Upper lobe of left lung (tissue), 6 donors: ENCODE measurements around the gene PCSK5. TPM values are rescaled to one million over a fixed set of nuclear protein-coding genes. Genes with fewer than 3 reads are reported as not detected.

ENCODE experiments used
- ATAC-seq, 2 donors: fragments of 200-7000 bp; cut with Tn5 transposase; one replicate each; pipeline ENCODE4 v1.9.1; 2022; ENCODE audit warnings: mild to moderate bottlenecking in 2 of 2, moderate library complexity in 2 of 2; ENCODE audit not compliant: low FRiP score in 2 of 2
- DNase-seq, 2 donors: peaks; one replicate each; pipeline ENCODE4 v3.0.0-alpha.2; 2019 to 2020
- H3K27ac ChIP-seq, 4 donors: fragments of 200-600 bp; sonication (generic); one replicate each; pipeline ENCODE4 v1.5.1; 2016 to 2019
- H3K27me3 ChIP-seq, 4 donors: fragments of 200-600 bp; sonication (generic); one replicate each; pipeline ENCODE4 v1.5.1; 2017 to 2019
- H3K36me3 ChIP-seq, 4 donors: fragments of 200-600 bp; sonication (generic); one replicate each; pipeline ENCODE4 v1.5.1; 2016 to 2019
- H3K4me1 ChIP-seq, 4 donors: fragments of 200-600 bp; sonication (generic); one replicate each; pipeline ENCODE4 v1.5.1; 2018 to 2019
- H3K4me3 ChIP-seq, 4 donors: fragments of 200-600 bp; sonication (generic); one replicate each; pipeline ENCODE4 v1.5.1; 2017 to 2019; ENCODE audit warnings: mild to moderate bottlenecking in 2 of 4, moderate library complexity in 1 of 4
- H3K9me3 ChIP-seq, 4 donors: fragments of 200-600 bp; sonication (generic); one replicate each; pipeline ENCODE4 v1.5.1; 2018 to 2019
- EP300 ChIP-seq, 4 donors: sonication (generic); formaldehyde crosslinking; IDR thresholded peaks; one replicate each; pipeline ENCODE4 v1.5.1; 2017; ENCODE audit warnings: antibody characterized with exemption in 4 of 4, control low read depth in 2 of 4
- POLR2A ChIP-seq, 4 donors: fragments of 450-650 bp; IDR thresholded peaks; one replicate each; pipeline ENCODE4 v1.5.1; 2016 to 2017; ENCODE audit warnings: antibody characterized with exemption in 4 of 4, mild to moderate bottlenecking in 2 of 4
- POLR2AphosphoS5 ChIP-seq, 2 donors: sonication (generic); formaldehyde crosslinking; IDR thresholded peaks; one replicate each; pipeline ENCODE4 v1.5.1; 2017; ENCODE audit warnings: antibody characterized with exemption in 2 of 2
- WGBS, 2 donors: methylation state at CpG; one replicate each; pipeline ENCODE4 v1.1.5; 2017 to 2018; 5-methylcytosine and 5-hydroxymethylcytosine counted together
- total RNA-seq, 6 donors: library from RNA; depleted of rRNA in 4 of 6; stranded (reverse); fragments of >200 nt in 4 of 6; gene quantifications; one replicate each; pipeline versions ENCODE4 v1.1.0 to v1.2.1, GENCODE V29; 2016 to 2021
- TF ChIP-seq, protein P1 (sequence below), 6 experiments: fragments of 450-650 bp in 4 of 6; fragments of 200-600 bp in 2 of 6; sonication (generic) in 2 of 6; IDR thresholded peaks; one replicate each; pipeline ENCODE4 v1.5.1; 2016 to 2019; ENCODE audit warnings: antibody characterized with exemption in 6 of 6
- donor health status: DM: no; HTN: no; CAD: no; lungs with moderate emphysema.
- donor health status: DM: no; HTN: yes; CAD: no; lungs with severe emphysema.

PCSK5 gene
- total RNA-seq, 6 donors from 2014 or later = 12.8 to 29.2 (median 18.3) TPM

DNA sequence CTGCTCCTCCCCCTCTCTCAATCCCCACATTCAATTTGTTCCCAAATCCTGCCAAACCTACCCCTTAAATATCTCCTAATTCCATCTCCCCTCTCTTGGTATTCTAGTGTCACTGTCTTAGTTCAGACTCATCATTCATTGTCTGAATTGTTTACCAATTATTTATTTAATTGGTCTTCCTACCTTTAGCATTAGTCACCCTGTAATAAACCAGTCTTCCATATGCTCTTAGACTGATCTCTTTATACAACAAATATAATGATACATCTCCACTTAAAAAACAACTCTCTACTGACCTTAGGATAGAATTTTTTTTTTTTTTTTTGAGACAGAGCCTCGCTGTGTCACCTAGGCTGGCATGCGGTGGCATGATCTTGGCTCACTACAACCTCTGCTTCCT, 452.4 kb downstream of the PCSK5 start:
- 92 to 93% methylated on average over 2 of the region's 2 CpGs for WGBS, 2 donors
- Histone ChIP-seq H3K4me1 (no peaks in the 10 kb centered on the region), H3K36me3 (no peaks in the 10 kb centered on the region), H3K27ac (no peak overlapping the region), H3K4me3 (no peak overlapping the region), H3K27me3 (no peaks in the 10 kb centered on the region), H3K9me3 (no peaks in the 10 kb centered on the region)
- ATAC-seq (no peak), DNase-seq (no peak)
- TF ChIP-seq POLR2AphosphoS5 (IDR thresholded peaks at IDR 0.05) (no peak), POLR2A (IDR thresholded peaks at IDR 0.05) (no peak), EP300 (IDR thresholded peaks at IDR 0.05) (no peak)
- TF ChIP-seq, protein P1, sequence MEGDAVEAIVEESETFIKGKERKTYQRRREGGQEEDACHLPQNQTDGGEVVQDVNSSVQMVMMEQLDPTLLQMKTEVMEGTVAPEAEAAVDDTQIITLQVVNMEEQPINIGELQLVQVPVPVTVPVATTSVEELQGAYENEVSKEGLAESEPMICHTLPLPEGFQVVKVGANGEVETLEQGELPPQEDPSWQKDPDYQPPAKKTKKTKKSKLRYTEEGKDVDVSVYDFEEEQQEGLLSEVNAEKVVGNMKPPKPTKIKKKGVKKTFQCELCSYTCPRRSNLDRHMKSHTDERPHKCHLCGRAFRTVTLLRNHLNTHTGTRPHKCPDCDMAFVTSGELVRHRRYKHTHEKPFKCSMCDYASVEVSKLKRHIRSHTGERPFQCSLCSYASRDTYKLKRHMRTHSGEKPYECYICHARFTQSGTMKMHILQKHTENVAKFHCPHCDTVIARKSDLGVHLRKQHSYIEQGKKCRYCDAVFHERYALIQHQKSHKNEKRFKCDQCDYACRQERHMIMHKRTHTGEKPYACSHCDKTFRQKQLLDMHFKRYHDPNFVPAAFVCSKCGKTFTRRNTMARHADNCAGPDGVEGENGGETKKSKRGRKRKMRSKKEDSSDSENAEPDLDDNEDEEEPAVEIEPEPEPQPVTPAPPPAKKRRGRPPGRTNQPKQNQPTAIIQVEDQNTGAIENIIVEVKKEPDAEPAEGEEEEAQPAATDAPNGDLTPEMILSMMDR (IDR thresholded peaks at IDR 0.05) = no peak

GRCh38 chr9:76349865-76350264, 459.4 kb downstream of the PCSK5 start:
- WGBS, 2 donors = 68 to 91% methylated on average over 1 of the region's 1 CpG
- TF ChIP-seq EP300 (IDR thresholded peaks at IDR 0.05) (no peak), POLR2A (IDR thresholded peaks at IDR 0.05) (no peak), POLR2AphosphoS5 (IDR thresholded peaks at IDR 0.05) (no peak)
- TF ChIP-seq, protein P1 (IDR thresholded peaks at IDR 0.05) = no peak
- DNase-seq (no peak), ATAC-seq (no peak)
- H3K4me3 ChIP-seq = no peak overlapping the region
- H3K27ac ChIP-seq = no peak overlapping the region
- no peaks in the 10 kb centered on the region for H3K36me3 ChIP-seq
- H3K9me3 ChIP-seq = no peaks in the 10 kb centered on the region
- no peaks in the 10 kb centered on the region for H3K27me3 ChIP-seq
- no peaks in the 10 kb centered on the region for H3K4me1 ChIP-seq

DNA sequence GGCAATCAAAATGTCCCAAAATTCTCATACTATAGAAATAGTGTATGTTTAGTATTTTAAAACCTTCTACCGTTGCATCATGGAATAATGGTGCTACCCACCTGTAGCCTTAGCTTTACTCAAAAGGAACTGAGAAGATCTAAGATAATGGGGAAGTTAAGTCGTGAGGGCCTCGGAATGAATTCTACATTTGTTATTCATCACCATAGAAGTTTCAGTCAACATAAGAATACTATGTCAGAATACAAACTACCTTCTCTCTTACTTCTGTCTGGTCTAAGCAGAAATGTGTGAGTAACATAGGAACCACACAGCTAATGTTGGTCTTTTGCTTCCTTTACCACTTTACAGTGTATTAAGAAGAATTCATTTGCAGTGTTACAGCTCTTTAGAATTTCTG, 460.5 kb downstream of the PCSK5 start:
- WGBS, 2 donors = 53 to 63% methylated on average over 3 of the region's 3 CpGs

GRCh38 chr9:76352026-76352620, 461.6 kb downstream of the PCSK5 start:
- Histone ChIP-seq H3K4me3 (no peak overlapping the region), H3K27ac (no peak overlapping the region), H3K36me3 (no peaks in the 10 kb centered on the region), H3K4me1 (no peaks in the 10 kb centered on the region), H3K9me3 (no peaks in the 10 kb centered on the region), H3K27me3 (no peaks in the 10 kb centered on the region)
- DNase-seq = no peak
- ATAC-seq = no peak
- TF ChIP-seq EP300 (IDR thresholded peaks at IDR 0.05) (no peak), POLR2AphosphoS5 (IDR thresholded peaks at IDR 0.05) (no peak), POLR2A (IDR thresholded peaks at IDR 0.05) (no peak)
- TF ChIP-seq, protein P1 (IDR thresholded peaks at IDR 0.05) = no peak
- WGBS, 2 donors = 76 to 80% methylated on average over 4 of the region's 4 CpGs

More for the DNA sequence above, 460.5 kb downstream of the PCSK5 start:
- TF ChIP-seq EP300 (IDR thresholded peaks at IDR 0.05) (no peak), POLR2A (IDR thresholded peaks at IDR 0.05) (no peak), POLR2AphosphoS5 (IDR thresholded peaks at IDR 0.05) (no peak)
- TF ChIP-seq, protein P1 (IDR thresholded peaks at IDR 0.05) = no peak
- H3K27me3 ChIP-seq = no peaks in the 10 kb centered on the region
- no peak overlapping the region for H3K4me3 ChIP-seq
- no peak overlapping the region for H3K27ac ChIP-seq
- no peak for ATAC-seq
- H3K4me1 ChIP-seq = no peaks in the 10 kb centered on the region
- H3K36me3 ChIP-seq = no peaks in the 10 kb centered on the region
- DNase-seq = no peak
- no peaks in the 10 kb centered on the region for H3K9me3 ChIP-seq

- DNase-seq (no peak), ATAC-seq (no peak)
- TF ChIP-seq EP300 (IDR thresholded peaks at IDR 0.05) = no peak
- TF ChIP-seq, protein P1 (IDR thresholded peaks at IDR 0.05) = no peak
- no peak for TF ChIP-seq POLR2A (IDR thresholded peaks at IDR 0.05)
- TF ChIP-seq POLR2AphosphoS5 (IDR thresholded peaks at IDR 0.05) = no peak
- Histone ChIP-seq H3K36me3 (no peaks in the 10 kb centered on the region), H3K4me1 (no peaks in the 10 kb centered on the region), H3K4me3 (no peak overlapping the region), H3K27me3 (no peaks in the 10 kb centered on the region), H3K27ac (no peak overlapping the region), H3K9me3 (no peaks in the 10 kb centered on the region)
- WGBS, 2 donors = 59 to 71% methylated on average over 5 of the region's 5 CpGs
These were observed 462.8 kb downstream of the PCSK5 start for GRCh38 chr9:76353280-76353679.
